Naive thymus-derived CD8-positive, alpha-beta T cell (primary cell): Measurements from ENCODE around the gene PITPNB. TPM values are rescaled to one million over a fixed set of nuclear protein-coding genes. Genes with fewer than 3 reads are reported as not detected.
A peak's percentile ranks its signal among the peaks of the same experiment; 100 is the strongest.

Experiments used
- ATAC-seq, 2 donors: fragments of 150-1000 bp; cut with Tn5 transposase in 1 of 2; sonication (Bioruptor Pico), chemical (Tn5 transposase) in 1 of 2; 1 replicate in 1 of 2; 2 replicates in 1 of 2; pipeline ENCODE4 v1.10.0; 2021; ENCODE audit warnings: mild to moderate bottlenecking in 2 of 2, moderate library complexity in 2 of 2
- POLR2A ChIA-PET: fragments of 350-600 bp; sonication (Branson Sonifier 250); formaldehyde crosslinking; loops from one replicate; lab custom pipeline; 2021; ENCODE audit warnings: antibody characterized with exemption; lab: Charles Lee
- DNase-seq, 10 donors: peaks; one replicate each; pipeline versions ENCODE4 v3.0.0 to v3.0.0-alpha.2; 2020 to 2022
- H3K27ac Mint-ChIP-seq, 10 donors: one replicate each; pipeline ENCODE4 v1.8.0; 2020 to 2022; ENCODE audit warnings: mild to moderate bottlenecking in 10 of 10, mixed read lengths in 10 of 10, moderate library complexity in 4 of 10, inconsistent platforms in 1 of 10
- H3K27me3 Mint-ChIP-seq, 5 donors: one replicate each; pipeline ENCODE4 v1.8.0; 2021 to 2022; ENCODE audit warnings: mixed read lengths in 5 of 5
- H3K36me3 Mint-ChIP-seq, 3 donors: one replicate each; pipeline ENCODE4 v1.8.0; 2020 to 2022; ENCODE audit warnings: mixed read lengths in 3 of 3, mild to moderate bottlenecking in 2 of 3, inconsistent platforms in 1 of 3
- H3K4me1 Mint-ChIP-seq, 4 donors: one replicate each; pipeline ENCODE4 v1.8.0; 2021 to 2022; ENCODE audit warnings: mixed read lengths in 4 of 4
- H3K4me3 Mint-ChIP-seq, 10 donors: one replicate each; pipeline ENCODE4 v1.8.0; 2020 to 2022; ENCODE audit warnings: mild to moderate bottlenecking in 10 of 10, mixed read lengths in 10 of 10, moderate library complexity in 6 of 10, inconsistent platforms in 1 of 10
- H3K9me3 Mint-ChIP-seq, 9 donors: one replicate each; pipeline ENCODE4 v1.8.0; 2020 to 2022; ENCODE audit warnings: mixed read lengths in 9 of 9, mild to moderate bottlenecking in 3 of 9, inconsistent platforms in 1 of 9, moderate library complexity in 1 of 9
- polyA plus RNA-seq, 3 donors: library from polyadenylated mRNA; unstranded; fragments of 300-500 nt; fragmentation: Illumina TruSeq; gene quantifications; one replicate each; pipeline ENCODE4 v1.2.3, GENCODE V29; 2021
- total RNA-seq, 8 experiments: library from RNA in 2 of 8; stranded (reverse) in 2 of 8; gene quantifications; one replicate each; pipeline ENCODE4 v1.2.3 and lab custom pipeline; 2021 to 2026

The PITPNB gene
- total and polyA plus RNA-seq, 5 experiments from 2014 or later, result 58.7 to 76.2 (median 59.9) TPM

- H3K27me3 Mint-ChIP-seq, result no peaks in the 10 kb centered on the region
- H3K4me1 Mint-ChIP-seq, result peaks cover 12 to 14% (median 13%) of the 10 kb centered on the region in 4 donors
- H3K27ac Mint-ChIP-seq, result peak overlapping the region in 2 of 10 donors; percentile 11 to 45
- H3K4me3 Mint-ChIP-seq, result no peak overlapping the region
- H3K9me3 Mint-ChIP-seq, result peaks cover 0 to 6% (median 2%) of the 10 kb centered on the region in 9 donors
- H3K36me3 Mint-ChIP-seq, result peaks cover 0 to 8% (median 4%) of the 10 kb centered on the region in 3 donors
- ATAC-seq, result no peak
- POLR2A ChIA-PET, result no interaction called here
- DNase-seq, result no peak
These were observed 86.5 kb downstream of the PITPNB start for GRCh38 chr22:27832606-27833005.

DNA sequence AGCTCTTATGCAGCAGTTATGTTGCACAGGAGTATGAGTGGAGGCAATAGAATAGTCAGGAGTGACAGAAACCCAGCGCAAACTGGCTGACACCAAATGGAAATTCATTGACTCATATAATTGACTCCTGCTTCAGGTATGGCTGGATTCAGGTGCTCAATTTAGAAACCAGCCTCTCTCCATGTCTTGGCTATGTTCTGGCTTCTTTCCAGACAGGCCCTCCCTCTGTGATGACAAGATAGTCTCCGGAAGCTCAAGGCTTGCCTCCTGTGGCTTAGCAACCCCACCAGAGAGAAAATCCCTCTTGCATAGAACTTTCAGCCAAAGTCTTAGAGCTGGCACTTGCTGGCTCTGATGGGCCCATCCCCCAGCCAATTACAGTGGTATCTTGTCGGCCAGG is 89.4 kb downstream of the PITPNB start:
- Mint-ChIP-seq H3K27ac (no peak overlapping the region), H3K4me3 (no peak overlapping the region), H3K27me3 (no peaks in the 10 kb centered on the region), H3K4me1 (peaks cover 12 to 14% (median 13%) of the 10 kb centered on the region in 4 donors), H3K9me3 (no peaks in the 10 kb centered on the region), H3K36me3 (peaks cover 0 to 7% (median 2%) of the 10 kb centered on the region in 3 donors)
- POLR2A ChIA-PET, result no interaction called here
- no peak for ATAC-seq
- no peak for DNase-seq

DNA sequence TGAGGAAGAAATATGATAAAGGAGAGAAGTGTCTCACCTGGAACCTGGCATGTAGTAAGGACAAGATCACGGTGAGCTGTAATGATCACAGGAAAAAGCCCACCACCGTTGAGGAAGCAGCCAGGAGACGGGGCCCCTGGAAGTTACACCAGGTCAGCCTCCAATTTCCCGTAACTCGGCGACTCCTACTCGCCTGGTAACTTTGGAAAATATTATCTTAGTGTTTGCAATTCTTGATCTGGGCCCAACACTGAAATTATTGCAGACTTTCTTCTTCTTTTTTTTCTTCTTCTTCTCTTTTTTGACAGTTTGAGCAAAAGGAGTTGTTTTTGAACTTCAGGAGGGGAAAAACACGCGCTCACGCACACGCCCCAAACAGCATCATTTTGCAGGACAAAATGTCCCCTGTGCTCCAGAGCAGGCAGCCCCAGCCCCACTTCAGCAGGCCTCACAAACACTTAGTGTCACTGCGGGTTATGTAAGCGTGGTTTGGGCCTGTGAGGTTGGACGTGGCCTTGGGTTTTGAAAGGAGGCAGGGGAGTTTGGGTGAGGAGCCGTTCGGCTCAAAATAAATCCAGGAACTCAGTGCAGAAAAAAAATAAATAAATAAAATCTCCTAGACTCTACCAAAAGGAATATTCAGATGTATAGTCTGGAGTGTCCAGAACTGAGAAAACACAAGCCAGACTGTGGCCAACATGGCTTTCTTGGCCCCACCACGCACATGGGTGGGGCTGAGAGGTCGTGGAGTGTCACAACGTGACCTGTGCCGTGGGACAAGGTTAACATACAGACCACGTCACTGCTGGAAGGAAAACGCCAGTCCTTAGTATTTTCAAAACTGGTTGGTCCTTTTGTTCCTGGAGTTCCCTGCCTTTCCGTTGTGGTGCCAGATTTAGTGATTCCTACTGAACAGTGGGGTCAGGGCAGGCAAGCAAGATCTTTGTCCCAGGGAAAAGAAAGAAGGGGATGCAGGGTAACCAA is 91.2 kb downstream of the PITPNB start:
- DNase-seq, result no peak
- peaks cover 0 to 7% (median 2%) of the 10 kb centered on the region in 3 donors for H3K36me3 Mint-ChIP-seq
- H3K4me1 Mint-ChIP-seq, result peaks cover 10 to 14% (median 12%) of the 10 kb centered on the region in 4 donors
- no peaks in the 10 kb centered on the region for H3K9me3 Mint-ChIP-seq
- H3K27me3 Mint-ChIP-seq, result no peaks in the 10 kb centered on the region
- ATAC-seq, result no peak
- peak overlapping the region in 2 of 10 donors; percentile 61 to 86 for H3K27ac Mint-ChIP-seq
- H3K4me3 Mint-ChIP-seq, result no peak overlapping the region
- POLR2A ChIA-PET, result no interaction called here

GRCh38 chr22:27825174-27825573 is 93.9 kb downstream of the PITPNB start:
- Mint-ChIP-seq H3K36me3 (peaks cover 0 to 7% (median 2%) of the 10 kb centered on the region in 3 donors), H3K4me1 (no peaks in the 10 kb centered on the region), H3K4me3 (no peak overlapping the region), H3K27me3 (peaks cover 0 to 2% (median 0%) of the 10 kb centered on the region in 5 donors), H3K9me3 (peaks cover 0 to 2% (median 0%) of the 10 kb centered on the region in 9 donors), H3K27ac (no peak overlapping the region)
- no peak for DNase-seq
- POLR2A ChIA-PET, result no interaction called here
- ATAC-seq, result no peak

GRCh38 chr22:27823221-27823620 is 95.8 kb downstream of the PITPNB start:
- Mint-ChIP-seq H3K36me3 (peaks cover 0 to 7% (median 2%) of the 10 kb centered on the region in 3 donors), H3K27ac (no peak overlapping the region), H3K27me3 (peaks cover 0 to 2% (median 0%) of the 10 kb centered on the region in 5 donors), H3K4me3 (no peak overlapping the region), H3K9me3 (peaks cover 0 to 3% (median 0%) of the 10 kb centered on the region in 9 donors), H3K4me1 (no peaks in the 10 kb centered on the region)
- ATAC-seq (no peak), DNase-seq (no peak)
- POLR2A ChIA-PET, result no interaction called here

- Mint-ChIP-seq H3K9me3 (peaks cover 0 to 3% (median 0%) of the 10 kb centered on the region in 9 donors), H3K36me3 (peaks cover 0 to 7% (median 0%) of the 10 kb centered on the region in 3 donors), H3K4me1 (no peaks in the 10 kb centered on the region), H3K4me3 (no peak overlapping the region), H3K27ac (no peak overlapping the region), H3K27me3 (peaks cover 0 to 10% (median 5%) of the 10 kb centered on the region in 5 donors)
- ATAC-seq (no peak), DNase-seq (no peak)
- POLR2A ChIA-PET, result no interaction called here
These were observed 97.9 kb downstream of the PITPNB start for GRCh38 chr22:27820896-27821866.

DNA sequence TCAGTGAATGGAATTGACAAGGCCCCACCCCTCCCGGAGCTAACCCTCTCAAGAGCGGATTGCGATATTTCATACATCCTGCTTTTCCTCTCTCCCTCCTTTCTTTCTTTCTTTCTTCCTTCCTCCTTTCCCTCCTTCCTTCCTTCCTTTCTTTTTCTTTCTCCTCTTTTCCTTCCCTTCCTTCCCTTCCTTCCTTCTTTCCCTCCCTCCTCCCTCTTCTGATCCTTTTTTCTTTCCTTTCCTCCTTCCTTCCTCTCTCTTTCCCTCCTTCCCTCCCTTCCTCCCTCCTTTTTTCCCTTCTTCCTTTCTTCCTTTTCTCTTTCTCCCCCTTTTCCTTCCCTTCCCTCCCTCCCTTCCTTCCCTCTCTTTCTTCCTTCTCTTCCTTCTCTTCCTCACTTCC is 102.5 kb downstream of the PITPNB start:
- no peak for DNase-seq
- no peak overlapping the region for H3K27ac Mint-ChIP-seq
- peaks cover 0 to 3% (median 0%) of the 10 kb centered on the region in 9 donors for H3K9me3 Mint-ChIP-seq
- POLR2A ChIA-PET, result no interaction called here
- no peaks in the 10 kb centered on the region for H3K36me3 Mint-ChIP-seq
- H3K4me3 Mint-ChIP-seq, result no peak overlapping the region
- ATAC-seq, result no peak
- no peaks in the 10 kb centered on the region for H3K4me1 Mint-ChIP-seq
- H3K27me3 Mint-ChIP-seq, result peaks cover 0 to 16% (median 8%) of the 10 kb centered on the region in 5 donors

GRCh38 chr22:27815826-27816530 is 103.1 kb downstream of the PITPNB start:
- H3K27me3 Mint-ChIP-seq, result peaks cover 0 to 20% (median 10%) of the 10 kb centered on the region in 5 donors
- H3K4me1 Mint-ChIP-seq, result no peaks in the 10 kb centered on the region
- H3K9me3 Mint-ChIP-seq, result peaks cover 0 to 3% (median 0%) of the 10 kb centered on the region in 9 donors
- no peak for ATAC-seq
- no peak overlapping the region for H3K27ac Mint-ChIP-seq
- POLR2A ChIA-PET, result no interaction called here
- DNase-seq, result no peak
- no peaks in the 10 kb centered on the region for H3K36me3 Mint-ChIP-seq
- H3K4me3 Mint-ChIP-seq, result no peak overlapping the region

- no peak overlapping the region for H3K27ac Mint-ChIP-seq
- POLR2A ChIA-PET, result no interaction called here
- H3K9me3 Mint-ChIP-seq, result peaks cover 0 to 3% (median 0%) of the 10 kb centered on the region in 9 donors
- no peaks in the 10 kb centered on the region for H3K36me3 Mint-ChIP-seq
- no peak for DNase-seq
- peaks cover 0 to 20% (median 10%) of the 10 kb centered on the region in 5 donors for H3K27me3 Mint-ChIP-seq
- H3K4me1 Mint-ChIP-seq, result no peaks in the 10 kb centered on the region
- ATAC-seq, result no peak
- no peak overlapping the region for H3K4me3 Mint-ChIP-seq
These were observed 104.1 kb downstream of the PITPNB start for GRCh38 chr22:27814993-27815392.

DNA sequence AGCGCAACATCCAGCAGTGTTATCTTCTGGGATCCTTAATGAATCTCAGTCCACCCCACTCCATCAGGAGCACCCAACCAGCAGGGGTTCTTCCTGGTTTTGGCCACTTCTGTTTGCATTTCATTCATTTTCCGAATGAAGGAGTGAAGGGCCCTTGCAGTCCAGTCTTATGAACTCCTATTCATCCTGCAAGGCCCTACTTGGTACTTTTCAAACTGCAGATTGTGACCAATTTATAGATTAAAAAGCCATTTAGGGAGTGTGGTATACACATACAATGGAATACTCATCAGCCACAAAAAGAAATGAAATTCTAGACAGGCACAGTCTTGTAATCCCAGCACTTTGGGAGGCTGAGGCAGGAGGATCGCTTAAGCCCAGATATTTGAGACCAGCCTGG is 107.3 kb downstream of the PITPNB start:
- Mint-ChIP-seq H3K9me3 (no peaks in the 10 kb centered on the region), H3K4me1 (no peaks in the 10 kb centered on the region), H3K36me3 (no peaks in the 10 kb centered on the region), H3K4me3 (no peak overlapping the region), H3K27me3 (peaks cover 5 to 29% (median 27%) of the 10 kb centered on the region in 5 donors), H3K27ac (peak overlapping the region in 1 of 10 donors; percentile 63)
- ATAC-seq (no peak), DNase-seq (no peak)
- POLR2A ChIA-PET, result no interaction called here

DNA sequence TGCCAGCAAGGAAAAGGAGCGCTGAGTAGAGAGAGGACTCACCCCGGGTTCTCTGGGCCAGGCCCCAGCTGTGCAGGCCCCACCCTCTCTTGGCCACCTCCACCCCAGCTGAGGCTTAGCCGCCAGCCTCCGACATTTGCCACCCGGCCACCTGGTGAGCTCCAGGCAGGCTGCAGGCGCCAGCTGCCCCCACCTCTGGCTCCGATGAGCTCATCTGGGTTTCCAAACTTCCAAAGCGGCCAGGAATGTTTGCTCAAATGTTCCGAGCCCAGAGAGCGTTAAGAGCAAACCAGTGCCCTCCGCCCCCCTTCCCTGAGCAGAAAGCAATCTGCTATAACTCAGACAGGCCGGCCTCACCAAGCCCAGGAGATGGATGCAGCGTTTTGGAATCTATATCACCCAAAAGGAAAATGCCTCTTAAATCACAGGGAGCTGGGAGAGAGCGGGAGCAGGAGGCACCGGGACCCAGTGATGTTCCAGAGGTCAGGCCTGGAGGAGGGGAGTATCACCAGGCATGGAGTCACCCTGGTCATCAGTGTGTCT is 108.4 kb downstream of the PITPNB start:
- no peak for DNase-seq
- H3K9me3 Mint-ChIP-seq, result no peaks in the 10 kb centered on the region
- H3K27me3 Mint-ChIP-seq, result peaks cover 8 to 37% (median 26%) of the 10 kb centered on the region in 5 donors
- H3K27ac Mint-ChIP-seq, result no peak overlapping the region
- POLR2A ChIA-PET, result no interaction called here
- no peaks in the 10 kb centered on the region for H3K4me1 Mint-ChIP-seq
- H3K4me3 Mint-ChIP-seq, result no peak overlapping the region
- no peak for ATAC-seq
- no peaks in the 10 kb centered on the region for H3K36me3 Mint-ChIP-seq
